HG03354 (cell line): Measurements from ENCODE around the gene SYNCRIP.
"Not testable (repeated sequence)": the region's sequence is repeated elsewhere in the genome, so short reads cannot be mapped to it uniquely, and the experiment has no call there.

ENCODE experiments used
- ATAC-seq: cut with Tn5 transposase; IDR thresholded peaks from one replicate; pipeline ENCODE4 v1.9.1; 2021; ENCODE audit warnings: mild to moderate bottlenecking; ENCODE audit not compliant: unreplicated experiment, poor library complexity, severe bottlenecking

Gene SYNCRIP

GRCh38 chr6:85602100-85602499, 40.6 kb downstream of the SYNCRIP start:
- no peak for ATAC-seq

- ATAC-seq: no peak
These were observed 41.9 kb downstream of the SYNCRIP start for GRCh38 chr6:85600713-85601313.

- peak; percentile 20 for ATAC-seq
These were observed 48.3 kb downstream of the SYNCRIP start for GRCh38 chr6:85594197-85594930.

GRCh38 chr6:85593438-85594196, 49.1 kb downstream of the SYNCRIP start, which contains the start of gene SNX14:
Gene SNX14, minus strand, starts transcription at chr6:85593858. Its CDS starts 140 bp downstream, at chr6:85593718.
- ATAC-seq: peak; percentile 87

GRCh38 chr6:85592033-85592432, 50.7 kb downstream of the SYNCRIP start:
- ATAC-seq: no peak

- ATAC-seq: no peak
These were observed 51.5 kb downstream of the SYNCRIP start for GRCh38 chr6:85591207-85591606.

GRCh38 chr6:85585741-85586140, 56.9 kb downstream of the SYNCRIP start:
- ATAC-seq: no peak

- not testable (repeated sequence) for ATAC-seq
These were observed 59.9 kb downstream of the SYNCRIP start for GRCh38 chr6:85582832-85583231.

- ATAC-seq: no peak
These were observed 61.1 kb downstream of the SYNCRIP start for GRCh38 chr6:85581572-85581971.

- ATAC-seq: peak; percentile 53
These were observed 61.8 kb downstream of the SYNCRIP start for GRCh38 chr6:85580878-85581267.

- ATAC-seq: no peak
These were observed 62.4 kb downstream of the SYNCRIP start for GRCh38 chr6:85580118-85580877.

GRCh38 chr6:85579581-85579980, 63.1 kb downstream of the SYNCRIP start:
- ATAC-seq: no peak

GRCh38 chr6:85576476-85576875, 66.2 kb downstream of the SYNCRIP start:
- ATAC-seq: no peak

- peak; percentile 61 for ATAC-seq
These were observed 67.6 kb downstream of the SYNCRIP start for GRCh38 chr6:85574932-85575598.

- ATAC-seq: no peak
These were observed 73.4 kb downstream of the SYNCRIP start for GRCh38 chr6:85569323-85569722.

- no peak for ATAC-seq
These were observed 74.3 kb downstream of the SYNCRIP start for GRCh38 chr6:85568411-85568810.

- no peak for ATAC-seq
These were observed 77.0 kb downstream of the SYNCRIP start for GRCh38 chr6:85565736-85566135.

- not testable (repeated sequence) for ATAC-seq
These were observed 78.5 kb downstream of the SYNCRIP start for GRCh38 chr6:85564223-85564622.
